GF-D8 (cell line): ENCODE results near the gene EML3.
A peak's percentile ranks its signal among the peaks of the same experiment; 100 is the strongest.
"Not testable (repeated sequence)": the region's sequence is repeated elsewhere in the genome, so short reads cannot be mapped to it uniquely, and the experiment has no call there.

ENCODE experiments used
- DNase-seq: peaks from one replicate; lab custom pipeline; 2025; lab: John Stamatoyannopoulos, UW

Gene EML3, protein sequence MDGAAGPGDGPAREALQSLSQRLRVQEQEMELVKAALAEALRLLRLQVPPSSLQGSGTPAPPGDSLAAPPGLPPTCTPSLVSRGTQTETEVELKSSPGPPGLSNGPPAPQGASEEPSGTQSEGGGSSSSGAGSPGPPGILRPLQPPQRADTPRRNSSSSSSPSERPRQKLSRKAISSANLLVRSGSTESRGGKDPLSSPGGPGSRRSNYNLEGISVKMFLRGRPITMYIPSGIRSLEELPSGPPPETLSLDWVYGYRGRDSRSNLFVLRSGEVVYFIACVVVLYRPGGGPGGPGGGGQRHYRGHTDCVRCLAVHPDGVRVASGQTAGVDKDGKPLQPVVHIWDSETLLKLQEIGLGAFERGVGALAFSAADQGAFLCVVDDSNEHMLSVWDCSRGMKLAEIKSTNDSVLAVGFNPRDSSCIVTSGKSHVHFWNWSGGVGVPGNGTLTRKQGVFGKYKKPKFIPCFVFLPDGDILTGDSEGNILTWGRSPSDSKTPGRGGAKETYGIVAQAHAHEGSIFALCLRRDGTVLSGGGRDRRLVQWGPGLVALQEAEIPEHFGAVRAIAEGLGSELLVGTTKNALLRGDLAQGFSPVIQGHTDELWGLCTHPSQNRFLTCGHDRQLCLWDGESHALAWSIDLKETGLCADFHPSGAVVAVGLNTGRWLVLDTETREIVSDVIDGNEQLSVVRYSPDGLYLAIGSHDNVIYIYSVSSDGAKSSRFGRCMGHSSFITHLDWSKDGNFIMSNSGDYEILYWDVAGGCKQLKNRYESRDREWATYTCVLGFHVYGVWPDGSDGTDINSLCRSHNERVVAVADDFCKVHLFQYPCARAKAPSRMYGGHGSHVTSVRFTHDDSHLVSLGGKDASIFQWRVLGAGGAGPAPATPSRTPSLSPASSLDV

DNA sequence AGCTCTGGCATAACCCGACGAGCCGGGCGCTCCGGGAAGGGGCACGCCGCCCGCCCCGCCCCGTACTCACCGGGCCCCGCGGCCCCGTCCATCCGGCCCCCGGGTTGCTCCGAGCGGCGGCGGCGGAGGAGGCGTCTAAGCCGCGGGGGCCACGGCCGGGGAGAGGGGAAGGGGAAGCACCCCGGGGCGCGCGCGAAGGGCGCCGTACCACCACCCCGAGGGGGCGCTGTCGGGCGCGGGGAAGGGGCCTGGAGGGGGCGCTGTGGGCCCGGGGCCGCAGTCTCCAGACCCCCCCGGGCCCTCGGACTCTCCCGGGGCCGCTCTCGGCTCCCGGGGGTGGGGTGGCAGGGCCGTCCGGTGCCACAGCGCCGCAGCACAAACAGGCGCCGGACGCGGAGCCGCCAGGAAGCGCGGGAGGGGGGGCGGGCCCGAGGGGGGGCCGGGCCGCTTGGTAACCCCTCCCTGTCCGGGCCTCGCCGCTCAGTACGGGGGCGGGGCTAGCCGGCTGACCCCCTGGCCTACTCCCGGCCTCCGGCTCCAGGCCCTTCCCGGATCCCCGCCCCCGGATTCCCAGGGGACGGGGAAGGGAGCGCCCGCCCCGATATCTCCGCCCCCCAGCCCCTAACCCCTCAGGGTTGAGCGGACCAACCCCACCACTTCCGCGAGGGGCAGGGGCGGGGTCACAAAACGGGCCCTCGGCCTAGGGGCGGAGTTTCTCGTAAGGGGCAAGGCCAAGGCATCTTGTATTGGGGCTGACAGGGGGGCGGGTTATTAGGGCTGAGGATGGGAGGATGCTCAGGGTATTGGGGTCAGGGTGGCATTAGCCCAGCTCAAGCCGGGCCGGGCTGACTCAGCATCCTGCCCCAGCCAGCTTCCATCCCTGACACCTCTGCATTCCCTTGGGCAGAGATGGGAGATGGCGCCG lies at the start of gene EML3, which contains the start of gene ROM1:
Gene EML3 (minus strand): TSS at position 410 of the 925 bp plus-strand sequence. CDS start 318 bp downstream, at position 92.
Gene ROM1 (plus strand): TSS at position 892 of the 925 bp plus-strand sequence. CDS start 25 bp downstream, at position 917.
- DNase-seq, result peak; percentile 30

DNA sequence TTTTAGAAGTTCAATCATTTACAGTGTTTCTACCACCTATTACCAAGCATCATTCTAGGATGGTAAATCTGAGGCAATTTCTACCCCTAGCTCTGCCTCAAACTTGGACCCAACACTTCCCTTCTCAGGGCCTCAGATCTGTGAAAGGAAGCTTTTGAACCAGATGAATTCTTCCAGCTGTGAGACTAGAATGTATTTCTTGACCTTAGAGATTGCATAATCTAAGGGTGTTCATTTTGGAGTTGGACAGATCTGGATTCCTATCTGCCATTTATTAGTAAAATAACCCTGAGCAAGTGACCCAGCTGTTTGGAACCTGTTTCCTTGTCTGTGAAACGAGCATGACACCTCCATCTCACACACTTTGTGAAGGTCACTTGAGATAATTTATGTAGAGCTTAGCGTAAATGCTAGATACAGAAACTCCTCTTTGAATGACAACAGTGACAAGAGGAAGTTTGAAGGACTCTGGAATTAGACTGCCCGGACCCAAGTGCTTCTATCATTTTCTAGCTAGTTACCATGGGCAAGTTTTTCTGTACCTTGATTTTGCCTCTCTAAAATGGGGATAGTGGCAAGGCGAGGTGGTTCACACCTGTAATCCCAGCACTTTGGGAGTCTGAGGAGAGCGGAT lies 44.3 kb upstream of the EML3 start:
- no peak for DNase-seq

DNA sequence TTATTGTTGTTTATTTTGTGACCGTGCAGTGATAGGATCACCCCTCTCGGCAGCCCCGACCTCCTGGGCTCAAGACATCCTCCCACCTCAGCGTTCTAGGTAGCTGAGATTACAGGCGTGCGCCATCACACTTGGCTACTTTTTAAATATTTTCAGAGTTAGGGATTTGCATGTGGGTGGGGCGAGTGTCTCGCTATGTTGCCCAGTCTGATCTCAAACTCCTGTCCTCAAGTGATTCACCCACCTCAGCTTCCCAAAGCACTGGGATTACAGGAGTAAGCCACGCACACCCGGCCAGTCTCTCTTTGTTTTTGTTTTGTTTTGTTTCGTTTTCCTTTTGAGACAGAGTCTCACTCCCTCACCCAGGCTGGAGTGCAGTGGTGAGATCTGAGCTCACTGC lies 41.7 kb upstream of the EML3 start:
- no peak for DNase-seq

- DNase-seq, result no peak
These were observed 39.8 kb upstream of the EML3 start for GRCh38 chr11:62652161-62653006.

- DNase-seq, result not testable (repeated sequence)
These were observed 37.7 kb upstream of the EML3 start for GRCh38 chr11:62650283-62650682.

DNA sequence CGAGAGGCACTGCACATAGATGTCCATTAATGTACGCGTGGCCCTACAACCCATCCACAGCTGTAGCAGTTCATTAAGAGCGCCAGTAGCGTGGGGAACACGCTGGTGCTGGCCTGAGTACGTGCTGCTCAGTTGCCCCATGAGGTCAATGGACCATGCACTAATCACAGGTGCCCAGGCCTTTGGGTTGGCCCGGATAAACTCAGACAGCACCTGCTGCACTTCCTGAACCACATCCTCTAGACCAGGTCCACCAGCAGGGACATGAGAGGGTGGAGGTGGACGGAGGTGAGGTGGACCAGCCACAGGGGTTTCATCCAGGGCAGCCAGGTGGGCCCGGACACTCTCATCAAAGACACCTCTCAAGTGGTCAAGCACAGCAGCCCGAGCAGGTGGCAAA lies 36.9 kb upstream of the EML3 start:
- DNase-seq, result no peak

DNA sequence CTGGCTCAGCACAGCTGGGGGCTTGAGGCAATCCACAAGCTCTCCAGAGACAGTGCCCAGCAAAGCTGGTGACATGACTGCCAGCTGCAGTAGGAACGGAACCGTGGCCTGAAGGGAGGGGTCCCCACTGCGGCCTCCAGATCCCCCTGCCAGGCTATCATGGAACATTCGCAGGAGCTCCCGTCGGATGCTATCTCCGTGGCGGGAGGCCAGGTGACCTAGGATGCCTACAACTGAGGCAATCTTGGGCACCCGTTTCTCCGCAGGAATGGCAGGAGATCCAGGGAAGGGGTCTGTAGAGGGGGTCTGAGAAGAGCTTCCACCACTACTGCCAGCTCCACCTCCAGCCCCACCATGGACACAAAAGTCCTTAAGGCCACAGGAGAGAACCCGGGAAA lies 36.4 kb upstream of the EML3 start:
- DNase-seq, result no peak

DNA sequence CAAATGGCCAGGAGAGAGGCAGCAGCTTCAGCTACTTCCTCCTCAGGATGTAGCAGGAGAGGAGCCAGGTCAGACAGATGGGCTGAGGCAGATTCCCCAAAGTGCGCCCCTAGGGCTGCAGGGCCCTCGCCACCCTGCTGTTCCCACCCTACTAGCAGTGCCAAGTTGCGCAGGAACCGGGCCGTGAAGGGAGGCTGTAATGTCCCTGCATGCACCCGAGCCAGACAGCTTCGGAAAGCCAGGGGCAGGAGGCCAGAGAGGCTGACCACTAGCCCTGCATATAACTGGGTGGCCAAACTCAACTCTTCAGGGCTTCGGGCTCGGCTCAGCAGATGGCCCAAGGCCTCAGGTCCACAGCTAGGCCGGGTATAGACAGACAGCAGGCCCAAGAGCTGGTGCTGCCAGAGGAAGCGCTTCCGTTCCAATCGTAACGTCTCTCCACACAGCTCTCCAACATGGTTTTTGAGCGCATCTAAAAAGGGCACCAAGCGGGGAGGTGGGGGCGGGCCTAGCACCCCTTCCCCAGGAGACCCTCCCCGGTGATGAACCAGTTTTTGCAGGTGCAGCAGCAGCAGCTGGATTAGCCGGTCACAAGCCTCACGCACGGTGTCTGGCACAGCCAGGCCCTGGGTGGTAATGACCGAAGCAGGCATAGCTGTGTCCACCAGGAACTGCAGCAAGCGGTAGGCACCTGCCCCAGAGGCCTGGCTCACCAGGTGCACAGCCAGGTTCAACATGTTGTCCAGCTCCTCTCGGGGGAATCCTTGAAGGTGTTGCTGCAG lies 35.8 kb upstream of the EML3 start:
- no peak for DNase-seq

- no peak for DNase-seq
These were observed 35.0 kb upstream of the EML3 start for GRCh38 chr11:62647609-62648005.

GRCh38 chr11:62646825-62647608 lies 34.4 kb upstream of the EML3 start:
- no peak for DNase-seq

DNA sequence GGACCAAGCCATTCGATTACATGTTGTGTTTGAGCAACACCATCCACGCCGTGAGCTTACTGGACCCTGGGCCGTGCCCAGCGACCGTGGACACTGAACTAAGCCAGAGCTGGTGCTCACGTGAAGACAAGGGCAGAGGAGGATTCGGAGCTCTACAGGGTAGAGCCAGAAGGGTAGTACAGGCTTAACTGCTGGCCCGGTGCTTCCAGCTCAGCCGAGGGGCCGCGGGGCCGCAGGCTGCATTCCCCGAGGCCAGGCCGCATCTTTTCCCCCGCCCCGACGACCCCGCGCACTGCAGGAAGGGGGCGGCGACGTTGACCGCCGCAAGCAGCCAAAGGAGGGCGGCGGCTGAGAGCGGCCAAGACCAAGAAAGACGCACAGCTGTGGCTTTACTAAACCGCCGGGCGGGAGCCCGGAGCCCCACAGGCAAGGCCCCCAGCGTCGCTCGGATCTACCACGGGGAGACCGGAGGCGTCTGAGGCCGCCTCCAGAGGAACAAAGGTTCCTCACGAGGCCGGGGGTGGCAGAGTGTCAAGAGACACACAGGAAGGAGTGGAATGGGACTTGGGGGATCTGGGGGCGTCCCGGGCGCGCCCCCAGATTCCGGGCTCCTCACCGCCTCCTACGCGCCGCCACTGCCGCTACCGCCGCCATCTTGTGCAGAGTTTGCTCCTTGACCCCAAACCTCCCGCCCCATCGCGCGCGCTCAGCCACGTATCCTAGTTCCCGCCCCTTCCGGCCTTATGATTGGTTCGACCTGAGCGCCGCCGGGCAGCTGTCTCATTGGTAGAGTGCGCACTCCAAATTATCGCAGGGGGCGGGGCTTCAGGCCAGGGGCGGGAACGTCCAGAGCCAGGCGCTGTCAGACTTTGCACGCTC lies 33.6 kb upstream of the EML3 start, which contains the start of gene GANAB:
Gene GANAB (minus strand): TSS at position 668 of the 879 bp plus-strand sequence. CDS start 14 bp downstream, at position 654.
- peak; percentile 87 for DNase-seq

DNA sequence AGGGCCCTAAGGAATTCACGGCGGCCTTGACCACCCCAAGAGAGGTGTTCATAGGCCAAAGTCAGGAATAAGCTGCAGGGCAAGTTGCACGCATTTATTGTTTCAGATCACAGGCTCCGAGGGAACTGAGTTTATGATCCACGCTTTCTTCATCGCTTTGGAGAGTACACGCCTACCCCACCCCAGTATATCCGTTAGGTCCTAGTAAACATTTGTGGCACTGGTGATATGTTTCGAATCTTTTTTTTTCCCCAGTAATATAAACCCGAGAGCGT lies 33.0 kb upstream of the EML3 start:
- DNase-seq, result no peak

DNA sequence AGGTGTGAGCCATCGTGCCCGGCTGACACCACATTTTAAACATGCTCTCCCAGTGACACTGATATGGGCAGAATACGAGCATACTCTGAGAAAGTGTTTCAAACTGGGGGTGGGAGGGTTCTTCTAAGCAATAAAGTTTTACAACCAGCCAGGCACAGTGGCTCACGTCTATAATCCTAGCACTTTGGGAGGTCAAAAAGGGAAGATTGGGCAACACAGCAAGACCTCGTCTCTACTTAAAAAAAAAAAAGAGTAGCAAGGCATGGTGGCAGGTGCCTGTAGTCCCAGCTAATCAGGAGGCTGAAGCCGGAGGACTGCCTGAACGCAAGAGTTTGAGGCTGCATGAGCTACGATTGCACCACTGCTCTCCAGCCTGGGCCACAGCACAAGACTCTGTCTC lies 31.6 kb upstream of the EML3 start:
- no peak for DNase-seq

DNA sequence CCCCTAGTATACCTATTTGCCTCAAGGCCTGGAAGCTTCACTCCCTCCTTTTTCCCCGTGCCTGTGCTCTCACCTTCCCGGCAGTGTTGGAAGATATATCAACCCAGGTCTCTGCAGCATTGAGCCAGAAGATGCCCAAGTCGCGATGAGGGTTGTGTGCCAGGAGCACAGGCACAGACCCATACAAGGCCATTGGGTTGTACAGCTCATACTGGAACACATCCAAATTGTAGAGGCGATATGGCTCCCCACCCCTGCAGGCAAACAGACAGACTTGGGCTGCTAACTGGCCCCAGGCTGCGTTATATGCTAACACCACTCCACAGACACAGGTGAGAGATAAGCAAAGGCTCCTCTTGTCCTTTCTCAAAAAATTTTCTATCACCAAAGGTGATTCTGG lies 19.9 kb upstream of the EML3 start:
- DNase-seq, result no peak

- no peak for DNase-seq
These were observed 15.1 kb upstream of the EML3 start for GRCh38 chr11:62627713-62628112.

DNA sequence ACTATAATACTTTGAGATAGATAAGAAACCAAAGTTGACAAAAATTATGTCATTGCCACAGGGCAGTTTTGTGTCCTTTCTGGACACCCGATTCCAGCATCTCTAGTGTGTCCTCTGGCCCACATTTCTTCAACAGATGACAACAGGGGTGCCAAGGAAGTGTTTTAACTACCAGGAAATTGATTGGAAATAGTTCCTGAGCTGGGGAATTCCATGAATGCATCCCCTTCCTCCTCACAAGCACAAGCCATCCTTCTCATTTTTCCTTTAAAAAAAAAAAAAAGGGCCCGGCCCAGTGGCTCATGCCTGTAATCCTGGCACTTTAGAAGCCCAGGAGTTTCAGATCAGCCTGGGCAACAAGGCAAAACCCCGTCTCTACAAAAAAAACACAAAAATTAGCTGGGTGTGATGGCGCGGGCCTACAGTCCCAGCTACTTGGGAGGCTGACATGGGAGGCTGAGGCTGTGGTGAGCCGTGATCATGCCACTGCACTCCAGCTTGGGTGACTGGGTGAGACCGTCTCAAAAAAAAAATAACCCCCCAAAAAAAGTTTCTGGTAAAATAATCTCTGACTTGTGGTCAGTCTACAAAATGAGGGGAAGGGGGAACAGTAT lies 10.0 kb upstream of the EML3 start:
- no peak for DNase-seq
